ENCODE results near the gene PVR. TPM values are rescaled to one million over a fixed set of nuclear protein-coding genes. Genes with fewer than 3 reads are reported as not detected.

The PVR gene
- total and polyA plus RNA-seq, 9 of the 15 experiments (the other 6 are each of a cell fraction or from before 2014, with no cell fraction given): 0.89 to 14.5 (median 9.8) TPM

- in situ Hi-C loops (cut with MboI) (no loop called here), intact Hi-C loops (cut with micrococcal nuclease) (no loop called here)
- CTCF ChIA-PET (ENCODE audit: low intra/inter-chr PET ratio): no interaction called here
- peak; percentile 80 for FAIRE-seq
- peak; percentile 67 for ATAC-seq
- 48% methylated on average over 2 of the region's 2 CpGs for WGBS (ENCODE audit: insufficient coverage, low coverage, missing lambda C conversion rate)
- no peaks in the 10 kb centered on the region for H3K36me3 ChIP-seq (ENCODE audit: control insufficient read depth, insufficient read depth, low read length)
- H3K9ac ChIP-seq (ENCODE audit: insufficient read depth in 1 of 2, low read depth in 2 of 2, low read length in 2 of 2): peak overlapping the region; percentile 31 to 64; a peak in 2 of 4 replicates
- no peaks in the 10 kb centered on the region for H3K9me1 ChIP-seq (ENCODE audit: control insufficient read depth, insufficient read depth, low read length)
- peak overlapping the region; percentile 83; the same call in 2 of the 3 replicates for H3K27ac ChIP-seq (ENCODE audit: extremely low read depth, low read depth, low read length)
- H3K27me3 ChIP-seq (ENCODE audit: control insufficient read depth in 2 of 2, insufficient read depth in 2 of 2, low read length in 2 of 2): no peaks in the 10 kb centered on the region
- BruUV-seq (replicated peaks): no TSS peak
- POLR2A ChIA-PET: interaction anchor here (0.9 to 1.3 kb wide), 4 partner anchors 13 to 203 kb away, joined by 3 to 5 read pairs (median 4); no protein-coding TSS in a partner anchor
- H3K4me2 ChIP-seq (ENCODE audit: insufficient read depth, low read length): no peak overlapping the region
- H2AFZ ChIP-seq (ENCODE audit: low read depth, low read length): peak overlapping the region; percentile 69; the same call in 1 of the 2 replicates
- H3K4me1 ChIP-seq (replicated peaks in 1 of 2; ENCODE audit: control insufficient read depth in 2 of 2, insufficient read depth in 2 of 2, low read length in 2 of 2): peaks cover 25 to 44% of the 10 kb centered on the region in 2 experiments
- DNase-seq (ENCODE audit: extremely low read depth in 1 of 4, low spot score in 3 of 4): peak; percentile 42 to 71 (median 51)
- H3K9me3 ChIP-seq (replicated peaks; ENCODE audit: control insufficient read depth, insufficient read depth, low read depth, low read length): no peaks in the 10 kb centered on the region
- H4K20me1 ChIP-seq (replicated peaks; ENCODE audit: control insufficient read depth, insufficient read depth, low read length): no peaks in the 10 kb centered on the region; the same call in 1 of the 2 replicates
- H3K79me2 ChIP-seq (ENCODE audit: control insufficient read depth, insufficient read depth, low read length): no peaks in the 10 kb centered on the region
- H3K4me3 ChIP-seq: no peak overlapping the region
- TF ChIP-seq ZNF764 (CRISPR knock-in tag; IDR thresholded peaks at IDR 0.05; ENCODE audit: low read depth) (0 out of 2 replicates have a peak, but pooled peaks have one; percentile 43), TEAD4 (IDR thresholded peaks at IDR 0.05; ENCODE audit: low read length) (no peak), TEAD4 (CRISPR knock-in tag; IDR thresholded peaks at IDR 0.05; ENCODE audit: borderline replicate concordance) (no peak), POLR3G (IDR thresholded peaks at IDR 0.05; ENCODE audit: extremely low read depth, insufficient read length, insufficient replicate concordance) (no peak), EP300 (IDR thresholded peaks at IDR 0.05; ENCODE audit: low read length) (0 out of 2 replicates have a peak, but pooled peaks have one; percentile 19), BRD9 (IDR thresholded peaks at IDR 0.05; ENCODE audit: low read depth, partially characterized antibody) (peak; percentile 70), CLOCK (CRISPR knock-in tag; IDR thresholded peaks at IDR 0.05; ENCODE audit: borderline replicate concordance) (no peak), MYC (IDR thresholded peaks at IDR 0.05; ENCODE audit: low read depth, low read length) (0 out of 2 replicates have a peak, but pooled peaks have one; percentile 17), MYC (CRISPR knock-in tag; IDR thresholded peaks at IDR 0.05; ENCODE audit: borderline replicate concordance, low read depth) (no peak), RCOR1 (IDR thresholded peaks at IDR 0.05; ENCODE audit: borderline replicate concordance in 1 of 2, low read depth in 2 of 2, low read length in 2 of 2) (peak in 1 of 2 experiments; percentile 54; a peak in 2 of 4 replicates), CCNT2 (IDR thresholded peaks at IDR 0.05; ENCODE audit: borderline replicate concordance, extremely low read depth, insufficient read length, low read depth, low read length) (no peak), BCOR (IDR thresholded peaks at IDR 0.05) (peak; percentile 87), DPF2 (IDR thresholded peaks at IDR 0.05) (peak; percentile 21; the same call in 1 of the 2 replicates), EHMT2 (IDR thresholded peaks at IDR 0.05) (peak; percentile 75), XRCC5 (IDR thresholded peaks at IDR 0.05; ENCODE audit: low read depth, low read length) (0 out of 2 replicates have a peak, but pooled peaks have one; percentile 41)
- TF ChIP-seq, protein P1, sequence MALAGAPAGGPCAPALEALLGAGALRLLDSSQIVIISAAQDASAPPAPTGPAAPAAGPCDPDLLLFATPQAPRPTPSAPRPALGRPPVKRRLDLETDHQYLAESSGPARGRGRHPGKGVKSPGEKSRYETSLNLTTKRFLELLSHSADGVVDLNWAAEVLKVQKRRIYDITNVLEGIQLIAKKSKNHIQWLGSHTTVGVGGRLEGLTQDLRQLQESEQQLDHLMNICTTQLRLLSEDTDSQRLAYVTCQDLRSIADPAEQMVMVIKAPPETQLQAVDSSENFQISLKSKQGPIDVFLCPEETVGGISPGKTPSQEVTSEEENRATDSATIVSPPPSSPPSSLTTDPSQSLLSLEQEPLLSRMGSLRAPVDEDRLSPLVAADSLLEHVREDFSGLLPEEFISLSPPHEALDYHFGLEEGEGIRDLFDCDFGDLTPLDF (CRISPR knock-in tag; IDR thresholded peaks at IDR 0.05): no peak
- TF ChIP-seq, protein P2, sequence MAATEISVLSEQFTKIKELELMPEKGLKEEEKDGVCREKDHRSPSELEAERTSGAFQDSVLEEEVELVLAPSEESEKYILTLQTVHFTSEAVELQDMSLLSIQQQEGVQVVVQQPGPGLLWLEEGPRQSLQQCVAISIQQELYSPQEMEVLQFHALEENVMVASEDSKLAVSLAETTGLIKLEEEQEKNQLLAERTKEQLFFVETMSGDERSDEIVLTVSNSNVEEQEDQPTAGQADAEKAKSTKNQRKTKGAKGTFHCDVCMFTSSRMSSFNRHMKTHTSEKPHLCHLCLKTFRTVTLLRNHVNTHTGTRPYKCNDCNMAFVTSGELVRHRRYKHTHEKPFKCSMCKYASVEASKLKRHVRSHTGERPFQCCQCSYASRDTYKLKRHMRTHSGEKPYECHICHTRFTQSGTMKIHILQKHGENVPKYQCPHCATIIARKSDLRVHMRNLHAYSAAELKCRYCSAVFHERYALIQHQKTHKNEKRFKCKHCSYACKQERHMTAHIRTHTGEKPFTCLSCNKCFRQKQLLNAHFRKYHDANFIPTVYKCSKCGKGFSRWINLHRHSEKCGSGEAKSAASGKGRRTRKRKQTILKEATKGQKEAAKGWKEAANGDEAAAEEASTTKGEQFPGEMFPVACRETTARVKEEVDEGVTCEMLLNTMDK (IDR thresholded peaks at IDR 0.05; ENCODE audit: borderline replicate concordance, insufficient read depth, low read depth, low read length, poor library complexity, severe bottlenecking): peak; percentile 36
These were observed 50.5 kb downstream of the PVR start for GRCh38 chr19:44694184-44694579.
